HL-60 (cell line): ENCODE results near the gene ABCC8.

Experiments used
- DNase-seq, 2 experiments: peaks; one replicate each; pipeline ENCODE4 v3.0.0-alpha.2; 2010 to 2020; ENCODE audit warnings: low read depth in 1 of 2, low spot score in 1 of 2
- H3K27ac ChIP-seq: fragments of 250-450 bp; sonication (Bioruptor Pico); replicated peaks from 2 replicates; pipeline ENCODE4 v1.5.1; 2020; ENCODE audit warnings: mild to moderate bottlenecking, moderate library complexity
- H3K27me3 ChIP-seq: fragments of 250-450 bp; sonication (Bioruptor Pico); 2 replicates; pipeline ENCODE4 v1.5.1; 2021; ENCODE audit warnings: mild to moderate bottlenecking, moderate library complexity; ENCODE audit not compliant: insufficient read depth, poor library complexity, severe bottlenecking
- H3K4me3 ChIP-seq: replicated peaks from 2 replicates; pipeline ENCODE4 v1.5.1; 2011; ENCODE audit warnings: mild to moderate bottlenecking, control low read depth, low read length; ENCODE audit not compliant: insufficient read depth
- CTCF ChIP-seq: IDR thresholded peaks from one replicate; pipeline ENCODE4 v1.5.1; 2011; ENCODE audit warnings: low read length, control low read depth, inconsistent platforms; ENCODE audit not compliant: insufficient read depth
- GABPA ChIP-seq: IDR thresholded peaks from 2 replicates; pipeline ENCODE4 v1.6.1; 2012; ENCODE audit warnings: low read depth
- POLR2AphosphoS5 ChIP-seq: IDR thresholded peaks from 2 replicates; pipeline ENCODE4 v1.6.1; 2012; ENCODE audit warnings: low read depth
- REST ChIP-seq: IDR thresholded peaks from 2 replicates; pipeline ENCODE4 v1.6.1; 2012; ENCODE audit warnings: low read depth; ENCODE audit not compliant: insufficient replicate concordance
- SPI1 ChIP-seq: IDR thresholded peaks from 2 replicates; pipeline ENCODE4 v1.6.1; 2012; ENCODE audit warnings: low read depth, mild to moderate bottlenecking, borderline replicate concordance

ABCC8 gene

GRCh38 chr11:17382046-17382728, 94.5 kb downstream of the ABCC8 start:
- no peak for DNase-seq
- H3K27me3 ChIP-seq: no peaks in the 10 kb centered on the region
- TF ChIP-seq REST (no peak), POLR2AphosphoS5 (no peak; the same call in 1 of the 2 replicates), GABPA (no peak), CTCF (no peak), SPI1 (no peak)
- H3K4me3 ChIP-seq: no peak overlapping the region
- H3K27ac ChIP-seq: peak overlapping the region; percentile 64

GRCh38 chr11:17381156-17381555, 95.5 kb downstream of the ABCC8 start:
- no peak for TF ChIP-seq GABPA
- TF ChIP-seq REST: no peak
- TF ChIP-seq POLR2AphosphoS5: no peak
- no peak for TF ChIP-seq SPI1
- TF ChIP-seq CTCF: no peak
- Histone ChIP-seq H3K4me3 (no peak overlapping the region), H3K27me3 (no peaks in the 10 kb centered on the region), H3K27ac (no peak overlapping the region)
- DNase-seq: no peak

- no peaks in the 10 kb centered on the region for H3K27me3 ChIP-seq
- no peak for TF ChIP-seq SPI1
- TF ChIP-seq POLR2AphosphoS5: no peak
- TF ChIP-seq CTCF: no peak
- TF ChIP-seq REST: no peak
- TF ChIP-seq GABPA: no peak
- no peak overlapping the region for H3K4me3 ChIP-seq
- no peak overlapping the region for H3K27ac ChIP-seq
- no peak for DNase-seq
Observed at GRCh38 chr11:17379383-17380180, 97.1 kb downstream of the ABCC8 start.
